SKM-1 (cell line): ENCODE data around the gene CEPT1.
"Not testable (repeated sequence)": the region's sequence is repeated elsewhere in the genome, so short reads cannot be mapped to it uniquely, and the experiment has no call there.

ENCODE experiments used
- DNase-seq: peaks from one replicate; lab custom pipeline; 2025; ENCODE audit not compliant: unreplicated experiment; lab: John Stamatoyannopoulos, UW

The CEPT1 gene

DNA sequence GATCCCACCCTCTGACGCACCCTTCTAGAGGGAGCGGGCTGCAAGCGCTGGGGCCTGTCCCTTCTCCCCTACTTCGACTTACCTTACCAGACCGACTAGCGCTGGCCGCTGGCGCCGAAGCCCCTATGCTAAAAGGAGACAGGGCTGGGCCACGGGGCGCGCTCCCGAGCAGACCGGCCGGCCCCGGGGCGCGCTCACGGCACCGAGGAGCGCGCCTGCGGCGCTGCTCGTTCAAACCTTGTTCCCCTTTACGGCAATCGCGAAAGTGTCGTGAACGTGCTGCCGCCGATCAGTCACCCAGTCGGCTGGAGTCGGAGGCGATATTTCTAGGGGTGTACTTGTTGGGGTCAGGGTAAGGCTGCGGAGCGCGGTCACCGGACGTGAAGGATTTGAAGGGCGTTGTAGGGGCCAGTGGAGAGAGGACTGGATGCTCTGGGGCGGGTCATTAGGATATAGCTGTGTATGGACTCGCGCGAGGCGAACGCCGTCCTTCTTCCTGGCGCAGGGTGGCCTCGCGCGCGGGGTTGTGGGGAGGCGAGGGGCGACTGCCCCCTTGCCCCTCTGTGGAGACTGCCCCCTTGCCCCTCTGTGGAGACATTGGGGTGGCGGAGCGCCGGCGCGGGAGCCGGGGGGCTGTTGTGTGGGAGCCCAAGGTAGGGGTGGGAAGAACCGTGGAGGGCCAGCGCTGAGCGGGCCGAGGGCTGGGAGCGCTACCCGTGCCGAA is at the start of gene CEPT1, which contains the start of gene DRAM2:
Gene CEPT1 (plus strand): TSS at position 268 of the 724 bp plus-strand sequence. CDS start 7,492 bp downstream, outside the sequence.
Gene DRAM2 (minus strand): TSS at position 138 of the 724 bp plus-strand sequence. CDS start 8,539 bp downstream, outside the sequence.
- peak; percentile 56 for DNase-seq

DNA sequence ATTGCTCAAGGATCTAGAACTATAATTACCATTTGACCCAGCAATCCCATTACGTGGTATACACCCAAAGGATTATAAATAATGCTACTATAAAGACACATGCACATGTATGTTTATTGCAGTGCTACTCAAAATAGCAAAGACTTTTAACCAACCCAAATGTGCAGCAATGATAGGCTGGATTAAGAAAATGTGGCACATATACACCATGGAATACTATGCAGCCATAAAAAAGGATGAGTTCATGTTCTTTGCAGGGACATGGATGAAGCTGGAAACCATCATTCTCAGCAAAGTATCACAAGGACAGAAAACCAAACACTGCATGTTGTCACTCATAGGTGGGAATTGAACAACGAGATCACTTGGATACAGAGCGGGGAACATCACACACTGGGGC is 44.6 kb upstream of the CEPT1 start:
- not testable (repeated sequence) for DNase-seq

DNA sequence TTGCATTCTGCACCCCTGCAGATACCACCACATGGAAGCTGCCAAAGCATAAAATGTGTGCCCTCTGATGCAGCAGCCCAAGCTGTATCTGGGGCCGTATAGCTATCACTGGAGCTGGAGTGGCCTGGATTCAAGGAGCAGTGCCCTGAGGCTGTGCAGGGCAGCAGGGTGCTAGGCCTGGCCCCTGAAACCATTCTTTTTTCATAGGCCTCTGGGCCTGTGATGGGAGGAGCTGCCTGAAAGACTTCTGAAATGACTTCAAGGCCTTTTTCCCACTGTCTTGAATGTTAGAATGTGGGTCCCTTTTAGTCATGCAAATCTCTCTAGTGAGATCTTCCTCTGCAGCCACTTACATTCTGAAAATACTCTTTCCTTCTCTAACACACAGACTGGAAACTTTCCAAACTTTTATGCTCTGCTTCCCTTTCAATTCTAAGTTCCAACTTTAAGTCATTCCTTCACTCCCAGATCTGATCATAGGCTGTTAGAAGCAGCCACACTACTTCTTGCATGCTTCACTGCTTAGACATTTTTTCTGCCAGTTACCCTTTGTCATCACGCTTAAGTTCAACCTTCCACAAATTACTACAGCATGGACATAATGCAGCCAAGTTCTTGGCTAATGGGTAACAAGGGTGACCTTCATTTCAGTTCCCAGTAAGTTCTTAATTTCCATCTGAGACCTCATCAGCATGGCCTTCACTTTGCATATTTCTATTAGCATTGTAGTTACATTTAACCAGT is 42.5 kb upstream of the CEPT1 start:
- DNase-seq: no peak

DNA sequence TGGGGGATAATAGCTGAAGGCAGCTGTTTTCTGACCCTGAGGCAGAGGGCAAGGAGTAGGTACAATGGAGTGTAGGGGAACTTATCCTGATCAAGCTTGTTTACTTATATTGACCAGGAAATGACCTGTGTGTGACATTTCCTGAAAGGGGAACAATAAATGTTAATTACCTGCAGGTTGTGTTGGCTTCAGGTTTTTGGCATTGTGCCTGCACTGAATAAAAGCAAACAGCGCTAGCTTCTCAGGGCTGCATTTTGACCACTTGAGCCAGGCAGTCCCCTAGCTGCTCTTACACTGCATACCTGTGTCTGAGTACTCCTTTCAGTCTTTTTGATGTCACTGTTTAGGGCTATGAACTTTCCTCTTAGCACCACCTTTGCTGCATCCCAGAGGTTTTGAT is 40.7 kb upstream of the CEPT1 start:
- no peak for DNase-seq

DNA sequence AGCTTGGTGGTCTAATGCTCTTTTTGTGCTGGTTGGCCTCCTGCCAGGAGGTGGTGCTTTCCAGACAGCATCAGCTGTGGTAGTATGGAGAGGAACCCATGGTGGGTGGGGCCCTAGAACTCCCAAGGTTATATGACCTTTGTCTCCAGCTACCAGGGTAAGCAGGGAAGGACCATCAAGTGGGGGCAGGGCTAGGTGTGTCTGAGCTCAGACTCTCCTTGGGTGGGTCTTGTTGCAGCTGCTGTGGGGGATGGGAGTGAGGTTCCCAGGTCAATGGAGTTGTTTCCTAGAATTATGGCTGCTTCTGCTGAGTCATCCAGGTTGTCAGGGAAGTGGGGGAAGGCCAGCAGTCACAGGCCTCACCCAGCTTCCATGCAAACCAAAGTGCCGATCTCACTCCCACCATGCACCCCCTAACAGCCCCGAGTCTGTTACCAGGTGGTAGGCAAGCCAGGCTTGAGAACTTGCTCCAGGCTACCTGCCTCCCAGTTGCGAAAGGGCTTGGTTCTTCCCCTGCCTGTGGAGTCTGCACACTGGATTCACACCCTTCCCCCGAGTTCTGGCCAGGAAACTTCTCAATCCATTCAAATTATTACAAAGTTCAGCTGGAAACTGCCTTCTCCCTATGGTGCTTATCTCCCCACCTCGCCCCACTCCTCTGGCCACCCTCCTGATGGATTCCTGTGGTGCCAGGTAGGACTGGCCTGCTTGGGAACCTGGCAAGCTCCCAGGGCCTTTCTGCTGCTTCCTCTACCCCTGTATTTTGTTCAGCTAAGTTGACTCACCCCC is 38.0 kb upstream of the CEPT1 start:
- no peak for DNase-seq

DNA sequence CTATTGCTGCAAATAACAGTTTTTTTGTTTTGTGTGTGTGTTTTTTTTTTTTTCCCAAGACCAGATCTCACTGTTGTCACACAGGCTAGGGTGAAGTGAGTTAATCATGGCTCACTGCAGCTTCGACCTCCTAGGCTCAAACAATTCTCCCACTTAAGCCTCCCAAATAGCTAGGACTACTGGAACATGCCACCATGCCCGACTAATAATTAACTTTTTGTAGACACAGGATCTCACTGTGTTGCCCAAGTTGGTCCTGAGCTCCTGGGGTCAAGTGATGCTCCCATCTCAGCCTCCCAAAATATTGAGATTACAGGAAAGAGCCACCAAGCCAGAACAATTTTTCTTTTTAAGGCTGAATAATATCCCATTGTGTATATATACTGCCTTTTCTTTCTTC is 35.0 kb upstream of the CEPT1 start:
- DNase-seq: no peak

DNA sequence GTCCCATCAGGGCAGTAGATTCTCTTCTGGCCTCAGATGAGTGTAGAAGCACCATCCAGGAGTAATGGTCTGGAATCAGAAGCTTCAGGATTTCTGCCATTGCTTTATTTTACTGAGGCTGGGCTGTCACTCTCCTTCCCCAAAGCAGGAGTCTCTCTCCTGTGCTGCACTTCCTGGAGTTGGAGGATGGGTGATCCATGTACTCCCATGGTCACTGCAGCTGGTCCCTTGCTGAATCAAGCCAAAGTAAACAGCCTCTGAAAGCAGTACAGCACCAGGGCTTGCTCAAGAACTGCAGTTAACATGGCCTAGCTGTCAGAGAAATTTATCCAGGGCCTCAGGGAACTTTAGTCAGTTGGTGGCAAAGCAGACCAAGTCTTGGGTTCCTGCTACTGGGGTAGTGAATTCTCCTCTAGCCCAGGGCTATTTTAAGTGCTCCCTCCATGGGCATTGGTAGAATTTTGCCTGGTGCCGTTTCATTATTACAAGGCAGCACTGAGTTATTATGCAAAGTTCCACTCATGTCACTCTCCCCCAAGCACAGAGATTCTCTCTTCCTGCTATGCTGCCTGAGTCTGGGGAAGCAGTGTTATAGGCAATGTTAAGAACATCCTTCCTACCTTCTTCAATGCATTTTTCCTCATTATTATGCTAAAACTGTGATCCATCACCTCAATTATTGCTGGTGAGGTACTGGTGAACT is 29.7 kb upstream of the CEPT1 start:
- DNase-seq: no peak

DNA sequence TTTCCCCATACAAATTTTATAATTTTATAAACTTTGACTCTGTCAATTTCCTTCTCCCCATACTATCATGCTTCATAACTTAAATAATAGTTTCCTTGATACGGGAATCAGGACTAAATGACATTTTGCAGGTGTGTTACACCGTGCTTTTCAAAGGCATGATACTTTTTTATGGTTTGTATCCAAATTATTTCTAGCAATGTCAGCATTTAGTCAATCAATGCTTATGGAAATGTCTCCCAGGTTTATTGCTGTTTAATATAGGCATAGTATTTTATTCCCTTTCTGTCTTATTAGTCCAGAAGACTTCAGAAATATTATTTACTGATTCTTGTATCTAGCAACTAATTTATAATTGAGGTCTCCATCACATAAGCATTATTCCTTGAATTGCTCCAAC is 23.5 kb upstream of the CEPT1 start:
- DNase-seq: no peak

DNA sequence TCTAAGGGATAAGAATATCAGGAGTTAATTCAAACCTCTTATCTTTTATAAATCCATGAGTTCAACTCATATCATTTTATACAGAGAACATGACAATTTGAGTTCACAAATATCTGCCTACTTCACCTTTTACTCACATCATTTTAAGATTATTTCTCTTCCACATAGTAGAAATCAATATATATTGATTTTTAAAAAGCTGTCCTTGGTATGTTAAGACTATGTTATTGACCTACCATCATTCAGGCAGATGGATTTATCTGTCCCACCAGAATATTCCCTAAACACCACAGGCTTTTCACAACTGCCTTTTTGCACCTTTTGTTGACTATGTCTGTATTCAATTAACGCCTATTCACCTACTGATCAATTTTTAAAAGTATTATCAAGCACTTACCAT is 13.7 kb upstream of the CEPT1 start:
- no peak for DNase-seq

DNA sequence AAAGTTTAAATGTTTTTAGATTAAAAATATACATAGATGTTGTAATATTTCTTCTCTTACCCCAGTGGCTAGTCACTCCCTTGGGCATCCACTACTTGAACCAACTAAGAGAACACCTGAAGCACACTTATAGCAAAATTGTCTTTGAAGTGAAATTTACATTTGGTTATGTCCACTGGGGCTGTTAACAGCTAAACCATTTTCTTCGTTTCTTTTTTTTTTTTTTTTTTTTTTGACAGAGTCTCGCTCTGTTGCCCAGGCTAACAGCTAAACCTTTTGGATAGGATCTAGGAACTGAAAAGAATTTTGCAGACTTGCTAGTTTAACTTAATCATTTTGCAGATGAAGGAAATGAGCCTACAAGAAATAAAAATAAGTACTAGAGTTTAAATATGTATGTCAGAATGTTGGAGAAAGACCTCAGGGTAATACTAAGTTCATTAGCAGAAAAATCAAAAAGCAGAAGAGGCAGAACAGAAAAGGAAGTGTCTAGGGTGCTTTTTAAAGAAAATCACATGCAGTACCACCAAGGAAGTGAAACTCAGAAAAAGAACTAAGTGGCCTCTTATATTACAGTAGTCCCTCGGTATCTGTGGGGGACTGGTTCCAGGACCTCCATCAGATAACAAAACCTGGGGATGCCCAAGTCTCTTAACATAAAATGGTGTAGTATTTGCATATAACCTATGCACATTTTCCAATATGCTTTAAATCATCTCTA is 11.9 kb upstream of the CEPT1 start:
- DNase-seq: peak; percentile 64

DNA sequence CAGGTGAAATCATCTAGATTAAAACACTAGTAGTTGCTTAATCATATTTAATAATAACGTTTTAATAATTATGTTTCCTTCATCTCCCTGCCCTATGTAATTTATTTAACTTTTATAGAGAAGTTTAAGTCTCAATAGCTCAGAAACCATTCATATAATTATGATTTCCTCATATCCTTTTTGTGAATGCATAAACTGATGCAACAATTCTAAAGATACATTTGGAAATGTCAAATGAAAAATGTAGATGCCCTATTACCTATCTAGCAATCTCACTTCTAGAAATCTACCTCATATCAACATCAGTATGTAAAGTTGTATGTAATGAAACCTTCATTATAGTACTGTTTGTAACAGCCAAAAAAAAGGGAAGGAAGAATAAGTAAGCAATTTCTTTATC is 10.6 kb upstream of the CEPT1 start:
- no peak for DNase-seq

DNA sequence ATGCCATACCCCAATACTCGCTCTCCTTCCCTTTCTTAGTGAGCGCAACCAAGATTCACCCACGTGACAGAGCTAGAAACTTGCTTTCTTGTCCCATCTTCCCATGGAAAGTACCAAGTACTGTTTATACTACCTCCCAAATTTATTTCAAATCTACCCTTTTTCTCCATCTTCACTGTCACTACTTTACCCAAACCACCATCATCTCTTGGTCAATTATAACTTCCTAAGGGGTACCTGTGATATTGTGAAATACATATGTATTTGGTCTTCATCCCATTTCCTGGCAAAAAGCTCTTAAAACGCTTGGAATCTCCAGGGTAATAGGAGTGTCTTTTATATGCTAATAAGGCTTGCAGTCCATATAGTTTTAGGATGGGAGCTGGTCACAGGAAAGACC is 8.3 kb upstream of the CEPT1 start:
- DNase-seq: no peak

DNA sequence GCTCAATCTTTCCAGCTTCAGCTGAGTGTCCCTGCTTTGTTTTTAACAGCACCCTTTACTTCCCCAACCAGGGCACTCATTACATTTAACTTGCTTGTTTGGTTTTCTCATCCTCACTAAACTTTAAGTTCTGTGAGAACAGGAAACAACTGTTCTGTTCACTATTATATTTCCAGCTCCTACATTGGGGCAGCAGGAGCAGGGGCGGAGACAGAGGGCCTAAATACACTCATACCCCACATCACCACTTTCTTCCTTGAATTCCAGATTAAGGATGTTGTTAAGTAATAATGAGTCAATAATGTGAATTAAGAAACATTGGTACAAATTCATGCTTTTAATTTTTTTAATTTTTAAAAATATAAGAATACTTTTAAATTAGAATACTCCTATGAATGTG is 6.2 kb upstream of the CEPT1 start:
- no peak for DNase-seq

DNA sequence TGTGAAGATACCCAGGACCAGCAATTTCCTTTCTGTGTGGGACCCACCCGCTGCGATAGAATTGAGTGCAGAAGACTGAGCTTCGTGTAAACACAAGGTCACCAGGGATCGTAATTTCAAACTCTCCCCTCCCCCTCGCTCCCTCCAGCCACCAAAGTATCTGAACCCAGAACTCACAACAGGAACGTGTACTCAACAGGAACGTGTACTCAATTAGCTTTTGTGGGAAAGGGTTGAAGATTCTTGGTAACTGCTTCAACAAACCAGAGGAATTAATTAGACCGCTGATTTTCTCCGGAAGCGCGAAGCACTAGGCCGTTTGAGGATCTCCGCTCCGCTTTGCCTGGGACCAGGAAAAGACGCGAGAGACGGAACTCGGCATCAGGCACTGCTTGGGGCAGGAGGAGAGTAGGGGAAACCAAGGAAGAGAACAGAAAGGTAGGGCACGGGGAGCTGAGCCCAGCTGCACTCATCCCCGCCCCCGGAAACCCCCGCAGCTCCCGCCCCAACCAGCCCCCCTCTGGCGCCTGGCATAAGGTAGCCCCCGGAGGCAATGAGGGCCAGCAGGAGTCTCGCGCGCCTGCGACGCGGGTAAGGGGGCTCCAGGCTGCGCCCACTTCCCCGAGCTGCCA is 583 bp upstream of the CEPT1 start:
- DNase-seq: peak; percentile 74

DNA sequence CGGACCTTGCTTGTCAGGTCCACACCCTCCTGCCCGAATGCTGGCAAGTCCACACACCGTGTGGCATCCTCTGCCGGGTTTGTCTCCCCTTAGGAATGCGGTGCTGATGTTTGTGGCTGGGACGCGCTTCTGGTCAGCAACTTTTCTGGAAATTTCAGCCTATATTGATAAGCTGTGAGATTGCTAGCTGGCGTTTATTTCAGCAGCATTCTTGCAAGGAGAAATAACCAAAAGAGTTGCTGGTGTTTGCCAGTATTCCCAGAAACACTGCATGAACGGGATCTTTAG is 601 bp downstream of the CEPT1 start:
- peak; percentile 7 for DNase-seq

DNA sequence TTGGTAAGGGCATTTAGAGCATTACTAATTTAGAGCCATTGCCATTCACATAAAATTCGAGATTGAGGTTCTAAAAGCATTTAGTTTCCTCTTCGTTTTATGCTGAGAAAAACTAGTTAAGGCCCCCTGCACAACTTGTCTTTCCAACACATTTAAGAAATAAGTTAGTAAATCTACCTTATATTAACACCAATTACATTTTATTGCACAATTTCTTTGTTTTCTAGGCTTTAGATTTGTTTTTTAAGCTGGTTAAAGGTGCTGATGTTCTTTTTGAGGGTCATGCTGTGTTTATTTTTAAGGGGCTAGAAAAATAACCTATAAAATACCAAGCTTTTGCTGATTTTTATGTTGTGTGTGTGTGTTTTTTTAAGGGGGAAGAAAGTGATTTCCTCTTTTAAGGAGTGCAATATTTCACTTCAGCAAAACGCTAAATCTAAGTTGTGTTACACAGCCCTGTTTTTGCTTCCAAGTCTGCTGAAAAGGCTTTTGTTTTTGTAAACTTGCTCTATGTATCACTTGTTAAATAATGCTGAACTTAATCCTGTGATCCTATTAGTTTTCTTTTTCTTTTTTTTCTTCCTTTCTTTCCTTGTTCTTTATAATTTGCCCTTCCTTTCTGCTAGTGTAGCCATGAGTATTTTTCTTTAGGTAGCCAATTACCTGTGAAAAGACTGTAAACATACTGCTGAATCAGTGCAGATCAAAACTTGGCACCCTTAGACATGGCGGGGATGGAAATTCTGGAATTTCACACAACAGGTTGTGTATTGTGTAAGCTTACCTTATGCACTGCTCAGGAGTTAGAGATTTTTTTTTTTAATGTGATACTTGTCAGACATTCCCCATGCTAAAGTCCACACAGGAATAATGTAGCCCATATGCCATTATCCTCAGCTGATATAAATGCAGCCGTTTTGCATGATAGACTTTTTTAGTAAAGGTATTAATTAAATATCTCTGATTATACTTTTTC is 1.5 kb downstream of the CEPT1 start:
- no peak for DNase-seq

DNA sequence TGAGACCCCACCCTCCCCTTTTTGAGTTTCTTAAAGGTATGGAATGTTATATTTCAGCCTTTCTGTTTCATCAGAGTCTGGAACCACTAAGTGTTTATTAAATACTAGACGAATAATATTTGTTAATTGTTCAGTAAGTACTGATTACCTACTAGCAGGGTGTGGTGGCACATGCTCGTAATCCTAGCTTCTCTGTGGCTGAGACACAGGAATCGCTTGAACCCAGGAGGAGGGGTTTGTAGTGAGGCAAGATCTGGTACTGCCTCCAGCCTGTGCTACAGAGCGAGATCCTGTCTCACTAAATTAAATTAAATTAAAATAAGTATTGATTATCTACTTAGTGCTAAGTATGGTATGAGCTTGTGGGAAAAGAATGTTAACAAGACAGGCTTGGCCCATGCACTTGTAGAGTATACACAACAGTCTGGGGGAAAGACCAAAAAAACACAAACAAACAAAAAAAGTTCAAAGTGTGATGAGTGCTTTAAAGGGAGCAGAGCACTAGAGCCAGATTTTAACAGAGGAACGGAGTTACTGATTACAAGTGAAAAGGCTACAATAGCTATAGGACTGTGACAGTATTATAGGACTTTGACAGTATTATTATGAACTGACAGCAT is 2.4 kb downstream of the CEPT1 start:
- no peak for DNase-seq

DNA sequence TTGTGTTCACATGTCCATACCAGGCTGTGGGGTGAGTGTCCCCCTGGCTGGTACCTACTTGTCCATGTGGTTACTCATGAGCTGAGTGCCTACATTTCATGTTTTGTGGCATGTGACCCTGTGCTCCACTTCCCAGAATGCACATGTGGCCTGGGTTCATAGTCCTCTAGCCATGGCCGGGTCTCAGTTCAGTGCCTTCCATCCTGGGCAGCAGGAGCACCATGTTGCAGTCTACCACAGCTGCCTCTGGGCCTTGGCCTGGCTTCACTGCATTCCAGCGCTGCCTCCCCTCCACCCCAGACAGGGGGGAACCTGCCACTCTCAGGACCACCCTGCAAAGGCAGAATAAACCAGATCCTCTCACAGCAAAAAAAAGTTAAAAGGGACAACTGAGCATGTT is 5.5 kb downstream of the CEPT1 start:
- no peak for DNase-seq
